ENCODE results near the gene PPP1CB.

Gene PPP1CB

GRCh38 chr2:28717339-28717758, 34.3 kb upstream of the PPP1CB start:
- Histone ChIP-seq H3K36me3 (ENCODE audit: control insufficient read depth, insufficient read depth, low read length) (no peaks in the 10 kb centered on the region), H3K4me3 (replicated peaks; ENCODE audit: low read depth, low read length) (no peak overlapping the region), H3K27me3 (replicated peaks; ENCODE audit: control insufficient read depth, insufficient read depth, low read length) (no peaks in the 10 kb centered on the region)
- peak; percentile 6 for DNase-seq (ENCODE audit: extremely low read depth, insufficient read length)
- TF ChIP-seq CTCF (IDR thresholded peaks at IDR 0.05; ENCODE audit: insufficient read depth, low read length, poor library complexity, severe bottlenecking), result no peak

- no peak overlapping the region for H3K4me3 ChIP-seq (replicated peaks; ENCODE audit: low read depth, low read length)
Measured at GRCh38 chr2:28720345-28720744, 31.3 kb upstream of the PPP1CB start.

GRCh38 chr2:28721601-28722191, 29.9 kb upstream of the PPP1CB start:
- TF ChIP-seq CTCF (IDR thresholded peaks at IDR 0.05; ENCODE audit: insufficient read depth, low read length, poor library complexity, severe bottlenecking), result no peak
- H3K27me3 ChIP-seq (replicated peaks; ENCODE audit: control insufficient read depth, insufficient read depth, low read length), result no peaks in the 10 kb centered on the region
- H3K36me3 ChIP-seq (ENCODE audit: control insufficient read depth, insufficient read depth, low read length), result no peaks in the 10 kb centered on the region
- no peak for DNase-seq (ENCODE audit: extremely low read depth, insufficient read length)
- no peak overlapping the region for H3K4me3 ChIP-seq (replicated peaks; ENCODE audit: low read depth, low read length)

More at GRCh38 chr2:28720345-28720744, 31.3 kb upstream of the PPP1CB start:
- Histone ChIP-seq H3K36me3 (ENCODE audit: control insufficient read depth, insufficient read depth, low read length) (no peaks in the 10 kb centered on the region), H3K27me3 (replicated peaks; ENCODE audit: control insufficient read depth, insufficient read depth, low read length) (no peaks in the 10 kb centered on the region)
- no peak for DNase-seq (ENCODE audit: extremely low read depth, insufficient read length)
- TF ChIP-seq CTCF (IDR thresholded peaks at IDR 0.05; ENCODE audit: insufficient read depth, low read length, poor library complexity, severe bottlenecking), result no peak

GRCh38 chr2:28725021-28725711, 26.5 kb upstream of the PPP1CB start:
- Histone ChIP-seq H3K36me3 (ENCODE audit: control insufficient read depth, insufficient read depth, low read length) (no peaks in the 10 kb centered on the region), H3K27me3 (replicated peaks; ENCODE audit: control insufficient read depth, insufficient read depth, low read length) (no peaks in the 10 kb centered on the region), H3K4me3 (replicated peaks; ENCODE audit: low read depth, low read length) (no peak overlapping the region)
- no peak for DNase-seq (ENCODE audit: extremely low read depth, insufficient read length)
- TF ChIP-seq CTCF (IDR thresholded peaks at IDR 0.05; ENCODE audit: insufficient read depth, low read length, poor library complexity, severe bottlenecking), result no peak

- DNase-seq (ENCODE audit: extremely low read depth, insufficient read length), result no peak
- H3K27me3 ChIP-seq (replicated peaks; ENCODE audit: control insufficient read depth, insufficient read depth, low read length), result no peaks in the 10 kb centered on the region
- no peak overlapping the region for H3K4me3 ChIP-seq (replicated peaks; ENCODE audit: low read depth, low read length)
- no peak for TF ChIP-seq CTCF (IDR thresholded peaks at IDR 0.05; ENCODE audit: insufficient read depth, low read length, poor library complexity, severe bottlenecking)
- no peaks in the 10 kb centered on the region for H3K36me3 ChIP-seq (ENCODE audit: control insufficient read depth, insufficient read depth, low read length)
Measured at GRCh38 chr2:28726177-28726576, 25.5 kb upstream of the PPP1CB start.
